ENCODE data around the gene P2RX7.

The P2RX7 gene

DNA sequence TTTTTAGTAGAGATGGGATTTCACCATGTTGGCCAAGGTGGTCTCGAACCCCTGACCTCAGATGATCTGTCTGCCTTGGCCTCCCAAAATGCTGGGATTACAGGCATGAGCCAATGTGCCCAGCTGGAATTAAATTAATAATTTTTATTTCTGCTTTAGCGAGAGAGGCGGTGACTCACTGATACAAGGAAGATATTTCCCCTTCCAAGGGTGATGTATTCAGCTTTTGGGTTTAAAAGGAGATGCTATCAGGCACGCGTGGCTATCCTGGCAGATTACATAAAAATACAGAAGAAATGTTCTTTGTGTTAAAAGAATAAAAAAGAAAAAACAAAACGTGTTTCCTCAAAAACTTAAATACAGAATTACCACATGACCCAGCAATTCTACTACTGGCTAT, 12.4 kb upstream of the P2RX7 start:
- no peak overlapping the region for H3K4me3 ChIP-seq (ENCODE audit: low read depth in 1 of 2, low read length in 2 of 2)
- H3K27ac ChIP-seq (ENCODE audit: low read length): no peak overlapping the region
- TF ChIP-seq, protein P1, sequence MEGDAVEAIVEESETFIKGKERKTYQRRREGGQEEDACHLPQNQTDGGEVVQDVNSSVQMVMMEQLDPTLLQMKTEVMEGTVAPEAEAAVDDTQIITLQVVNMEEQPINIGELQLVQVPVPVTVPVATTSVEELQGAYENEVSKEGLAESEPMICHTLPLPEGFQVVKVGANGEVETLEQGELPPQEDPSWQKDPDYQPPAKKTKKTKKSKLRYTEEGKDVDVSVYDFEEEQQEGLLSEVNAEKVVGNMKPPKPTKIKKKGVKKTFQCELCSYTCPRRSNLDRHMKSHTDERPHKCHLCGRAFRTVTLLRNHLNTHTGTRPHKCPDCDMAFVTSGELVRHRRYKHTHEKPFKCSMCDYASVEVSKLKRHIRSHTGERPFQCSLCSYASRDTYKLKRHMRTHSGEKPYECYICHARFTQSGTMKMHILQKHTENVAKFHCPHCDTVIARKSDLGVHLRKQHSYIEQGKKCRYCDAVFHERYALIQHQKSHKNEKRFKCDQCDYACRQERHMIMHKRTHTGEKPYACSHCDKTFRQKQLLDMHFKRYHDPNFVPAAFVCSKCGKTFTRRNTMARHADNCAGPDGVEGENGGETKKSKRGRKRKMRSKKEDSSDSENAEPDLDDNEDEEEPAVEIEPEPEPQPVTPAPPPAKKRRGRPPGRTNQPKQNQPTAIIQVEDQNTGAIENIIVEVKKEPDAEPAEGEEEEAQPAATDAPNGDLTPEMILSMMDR (IDR thresholded peaks at IDR 0.05; ENCODE audit: borderline replicate concordance, extremely low read depth, low read length, poor library complexity, severe bottlenecking): no peak
- no peak for TF ChIP-seq EZH2 (IDR thresholded peaks at IDR 0.05; ENCODE audit: borderline replicate concordance, low read depth, low read length, severe bottlenecking)
- DNase-seq: no peak
- H3K79me2 ChIP-seq (ENCODE audit: insufficient read depth, low read length): no peaks in the 10 kb centered on the region
- no peak overlapping the region for H3K4me2 ChIP-seq (ENCODE audit: insufficient read depth, low read length)
- no peak overlapping the region for H3K9ac ChIP-seq (ENCODE audit: low read depth, low read length)
- no peak for ATAC-seq (ENCODE audit: insufficient read depth, low read depth)
- H3K9me3 ChIP-seq (ENCODE audit: insufficient read depth, low read length, severe bottlenecking): no peaks in the 10 kb centered on the region
- no peaks in the 10 kb centered on the region for H3K36me3 ChIP-seq (ENCODE audit: insufficient read depth, low read length)
- H4K20me1 ChIP-seq (ENCODE audit: insufficient read depth, low read length): no peaks in the 10 kb centered on the region
- H3K27me3 ChIP-seq (ENCODE audit: insufficient read depth, low read length, poor library complexity): no peaks in the 10 kb centered on the region
- no peaks in the 10 kb centered on the region for H3K4me1 ChIP-seq (ENCODE audit: insufficient read depth, low read length)
- no peak overlapping the region for H2AFZ ChIP-seq (ENCODE audit: low read depth, low read length)

DNA sequence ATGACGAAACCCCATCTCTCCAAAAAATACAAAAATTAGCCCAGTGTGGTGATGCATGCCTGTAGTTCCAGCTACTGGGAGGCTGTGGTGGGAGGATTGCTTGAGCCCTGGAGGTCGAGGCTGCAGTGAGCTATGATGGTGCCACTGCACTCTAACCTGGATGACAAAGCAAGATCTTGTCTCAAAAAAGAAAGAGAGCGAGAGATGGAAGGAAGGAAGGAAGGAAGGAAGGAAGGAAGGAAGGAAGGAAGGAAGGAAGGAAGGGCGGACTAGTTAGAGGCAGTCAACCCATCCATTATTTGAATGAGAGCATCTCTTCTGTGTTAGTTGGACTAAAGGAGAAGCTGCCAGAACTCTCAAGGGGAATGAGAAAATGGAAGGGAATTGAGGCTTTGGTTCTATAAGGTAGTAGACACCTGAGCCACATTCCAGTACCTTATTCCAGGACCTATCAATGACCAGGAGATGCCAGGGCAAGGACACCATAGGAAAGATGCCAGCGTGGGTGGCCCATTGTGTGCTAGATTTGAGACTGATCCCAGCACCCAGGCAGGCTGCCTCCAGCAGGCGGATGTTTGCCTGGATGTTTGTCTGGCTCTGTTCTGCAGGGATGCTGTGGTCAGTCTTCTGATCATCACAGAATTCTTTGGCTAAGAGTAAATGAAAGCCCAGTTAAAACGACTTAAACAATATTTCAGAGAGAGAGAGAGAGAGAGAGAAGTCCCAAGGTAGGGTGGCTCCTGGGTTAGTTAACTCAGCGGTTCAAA, 11.5 kb upstream of the P2RX7 start:
- H3K79me2 ChIP-seq (ENCODE audit: insufficient read depth, low read length): no peaks in the 10 kb centered on the region
- ATAC-seq (ENCODE audit: insufficient read depth, low read depth) (no peak), DNase-seq (no peak)
- no peak overlapping the region for H2AFZ ChIP-seq (ENCODE audit: low read depth, low read length)
- H3K36me3 ChIP-seq (ENCODE audit: insufficient read depth, low read length): no peaks in the 10 kb centered on the region
- TF ChIP-seq, protein P1 (IDR thresholded peaks at IDR 0.05; ENCODE audit: borderline replicate concordance, extremely low read depth, low read length, poor library complexity, severe bottlenecking): no peak
- TF ChIP-seq EZH2 (IDR thresholded peaks at IDR 0.05; ENCODE audit: borderline replicate concordance, low read depth, low read length, severe bottlenecking): no peak
- no peak overlapping the region for H3K4me3 ChIP-seq (ENCODE audit: low read depth in 1 of 2, low read length in 2 of 2)
- H3K9ac ChIP-seq (ENCODE audit: low read depth, low read length): no peak overlapping the region
- H3K9me3 ChIP-seq (ENCODE audit: insufficient read depth, low read length, severe bottlenecking): no peaks in the 10 kb centered on the region
- H4K20me1 ChIP-seq (ENCODE audit: insufficient read depth, low read length): no peaks in the 10 kb centered on the region
- H3K27me3 ChIP-seq (ENCODE audit: insufficient read depth, low read length, poor library complexity): no peaks in the 10 kb centered on the region
- no peak overlapping the region for H3K4me2 ChIP-seq (ENCODE audit: insufficient read depth, low read length)
- H3K4me1 ChIP-seq (ENCODE audit: insufficient read depth, low read length): no peaks in the 10 kb centered on the region
- no peak overlapping the region for H3K27ac ChIP-seq (ENCODE audit: low read length)

DNA sequence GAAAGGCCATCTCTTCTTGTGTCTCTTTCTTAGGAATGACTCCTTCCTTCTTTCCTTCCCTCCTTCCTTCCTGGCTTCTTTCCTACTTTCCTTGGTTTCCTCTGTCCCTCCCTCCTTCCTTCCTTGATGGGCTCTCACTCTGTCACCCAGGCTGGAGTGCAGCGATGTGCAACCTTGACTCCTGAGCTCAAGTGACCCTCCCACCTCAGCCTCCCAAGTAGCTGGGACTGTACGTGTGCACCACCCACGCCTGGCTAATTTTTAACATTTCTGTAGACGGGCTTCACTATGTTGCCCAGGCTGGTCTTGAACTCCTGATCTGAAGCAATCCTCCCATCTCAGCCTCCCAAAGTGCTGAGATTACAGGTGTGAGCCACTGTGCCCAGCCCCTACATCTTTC, 10.9 kb upstream of the P2RX7 start:
- no peaks in the 10 kb centered on the region for H3K36me3 ChIP-seq (ENCODE audit: insufficient read depth, low read length)
- DNase-seq: no peak
- H3K4me3 ChIP-seq (ENCODE audit: low read depth in 1 of 2, low read length in 2 of 2): no peak overlapping the region
- no peak overlapping the region for H2AFZ ChIP-seq (ENCODE audit: low read depth, low read length)
- no peak overlapping the region for H3K27ac ChIP-seq (ENCODE audit: low read length)
- no peaks in the 10 kb centered on the region for H3K4me1 ChIP-seq (ENCODE audit: insufficient read depth, low read length)
- no peak overlapping the region for H3K9ac ChIP-seq (ENCODE audit: low read depth, low read length)
- no peak overlapping the region for H3K4me2 ChIP-seq (ENCODE audit: insufficient read depth, low read length)
- no peak for ATAC-seq (ENCODE audit: insufficient read depth, low read depth)
- TF ChIP-seq, protein P1 (IDR thresholded peaks at IDR 0.05; ENCODE audit: borderline replicate concordance, extremely low read depth, low read length, poor library complexity, severe bottlenecking): no peak
- TF ChIP-seq EZH2 (IDR thresholded peaks at IDR 0.05; ENCODE audit: borderline replicate concordance, low read depth, low read length, severe bottlenecking): no peak
- no peaks in the 10 kb centered on the region for H4K20me1 ChIP-seq (ENCODE audit: insufficient read depth, low read length)
- H3K27me3 ChIP-seq (ENCODE audit: insufficient read depth, low read length, poor library complexity): no peaks in the 10 kb centered on the region
- no peaks in the 10 kb centered on the region for H3K9me3 ChIP-seq (ENCODE audit: insufficient read depth, low read length, severe bottlenecking)
- no peaks in the 10 kb centered on the region for H3K79me2 ChIP-seq (ENCODE audit: insufficient read depth, low read length)

Data from DND-41 (cell line).